ENCODE measurements around the gene TRIM15.
A peak's percentile ranks its signal among the peaks of the same experiment; 100 is the strongest.
"Not testable (repeated sequence)": the region's sequence is repeated elsewhere in the genome, so short reads cannot be mapped to it uniquely, and the experiment has no call there.

The TRIM15 gene

DNA sequence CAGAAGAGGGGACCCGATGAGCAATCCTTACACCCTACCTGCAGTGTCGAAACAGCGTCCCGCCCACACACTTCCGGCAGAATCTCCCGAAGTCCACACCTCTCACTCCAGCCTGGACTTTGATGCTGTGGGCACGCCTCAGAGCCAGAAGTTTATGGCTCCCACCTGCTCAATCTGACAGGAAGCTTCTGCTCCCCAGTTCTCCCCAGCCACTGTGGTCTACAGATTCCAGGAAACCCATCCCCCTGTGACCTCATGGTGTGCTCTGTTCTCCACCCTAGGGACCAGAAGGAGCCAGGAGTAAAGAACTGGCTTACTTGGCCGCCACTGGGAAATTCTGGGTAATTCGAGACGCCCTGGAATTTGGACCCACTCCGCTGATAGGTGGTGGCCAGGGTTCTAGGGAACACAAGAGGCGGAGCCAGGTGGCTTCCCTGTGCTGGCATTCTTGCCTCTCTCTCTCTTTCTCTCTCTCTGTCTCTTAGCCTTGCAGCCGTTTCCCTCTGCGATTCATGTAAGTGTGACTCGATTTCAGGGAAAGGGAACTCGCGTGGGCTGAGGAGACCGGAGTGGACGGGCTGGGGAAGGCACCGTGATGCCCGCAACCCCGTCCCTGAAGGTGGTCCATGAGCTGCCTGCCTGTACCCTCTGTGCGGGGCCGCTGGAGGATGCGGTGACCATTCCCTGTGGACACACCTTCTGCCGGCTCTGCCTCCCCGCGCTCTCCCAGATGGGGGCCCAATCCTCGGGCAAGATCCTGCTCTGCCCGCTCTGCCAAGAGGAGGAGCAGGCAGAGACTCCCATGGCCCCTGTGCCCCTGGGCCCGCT, at the start of gene TRIM15:
TSS of gene TRIM15 (plus strand) at position 457 of the 828 bp plus-strand sequence. CDS start at position 596, 139 bp downstream.
- DNase-seq, result no peak

DNA sequence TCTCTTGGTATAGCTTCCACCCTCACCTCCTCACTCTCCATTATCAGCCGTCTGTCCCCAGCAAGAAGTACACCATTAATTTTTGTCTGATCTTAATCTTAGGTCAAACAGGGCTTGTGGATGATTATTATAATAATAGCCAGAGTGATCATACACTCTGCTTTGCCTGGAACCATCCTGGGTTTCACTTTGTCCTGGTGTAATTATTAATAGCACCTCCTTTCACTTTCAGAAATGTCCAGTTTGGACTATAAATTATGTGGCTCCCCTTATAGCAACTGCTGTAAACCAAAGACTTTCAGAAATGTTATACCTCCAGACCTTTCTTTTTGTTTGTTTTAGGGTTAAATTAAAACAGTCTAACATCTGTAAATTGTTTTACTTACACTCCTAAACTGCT, 49.5 kb upstream of the TRIM15 start:
- DNase-seq, result no peak

DNA sequence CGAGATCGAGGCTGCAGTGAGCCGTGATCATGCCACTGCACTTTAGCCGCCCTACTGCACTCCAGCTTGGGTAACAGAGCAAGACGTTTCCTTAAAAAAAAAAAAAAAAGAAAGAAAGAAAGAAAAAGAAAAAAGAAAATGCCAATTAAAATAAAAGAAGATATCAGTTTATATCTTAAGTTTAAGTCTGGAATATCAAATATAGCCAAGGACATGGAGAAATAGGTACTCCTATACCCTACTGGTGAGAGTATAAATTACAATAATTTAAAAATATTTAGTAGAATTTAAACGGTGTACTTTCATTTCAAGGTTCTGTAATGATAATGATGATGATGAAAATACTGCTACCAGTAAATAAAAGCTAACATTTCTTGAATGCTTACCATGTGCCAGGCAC, 46.6 kb upstream of the TRIM15 start:
- DNase-seq, result no peak

DNA sequence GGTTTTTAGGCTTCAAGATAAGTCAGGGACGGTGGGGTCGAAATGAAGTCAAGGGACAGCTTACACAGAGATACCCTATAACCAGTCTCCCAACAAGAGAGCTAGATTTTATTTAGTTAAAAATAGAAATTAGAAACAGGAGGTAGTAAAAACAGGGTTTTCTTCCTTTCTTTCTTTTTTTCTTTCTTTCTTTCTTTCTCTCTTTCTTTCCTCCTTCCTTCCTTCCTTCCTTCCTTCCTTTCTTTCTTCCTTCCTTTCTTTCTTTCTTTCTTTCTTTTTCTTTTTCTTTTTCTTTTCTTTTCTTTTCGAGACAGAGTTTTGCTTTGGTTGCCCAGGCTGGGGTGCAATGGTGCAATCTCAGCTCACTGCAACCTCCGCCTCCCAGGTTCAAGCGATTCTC, 44.7 kb upstream of the TRIM15 start:
- DNase-seq, result not testable (repeated sequence)

- no peak for DNase-seq
Measured at GRCh38 chr6:30121446-30122366, 41.6 kb upstream of the TRIM15 start.

DNA sequence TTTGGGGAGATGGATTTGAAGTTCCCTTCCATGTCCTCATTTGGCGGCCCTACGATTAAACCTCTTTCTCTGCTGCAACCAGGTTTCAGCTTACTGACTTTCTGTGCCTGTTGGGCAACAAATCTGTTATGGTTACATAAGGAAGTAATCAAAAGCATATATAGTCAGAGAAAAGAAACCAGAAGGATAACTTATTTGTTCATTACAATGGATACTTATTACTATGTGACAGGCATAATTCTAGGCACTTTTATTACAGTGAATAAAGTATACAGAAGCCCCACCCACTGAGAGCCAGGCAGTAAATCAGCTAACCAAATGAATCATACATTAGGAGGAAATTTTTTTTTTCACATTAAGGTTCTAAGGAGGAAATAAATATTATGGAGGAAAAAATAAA, 40.8 kb upstream of the TRIM15 start:
- no peak for DNase-seq

DNA sequence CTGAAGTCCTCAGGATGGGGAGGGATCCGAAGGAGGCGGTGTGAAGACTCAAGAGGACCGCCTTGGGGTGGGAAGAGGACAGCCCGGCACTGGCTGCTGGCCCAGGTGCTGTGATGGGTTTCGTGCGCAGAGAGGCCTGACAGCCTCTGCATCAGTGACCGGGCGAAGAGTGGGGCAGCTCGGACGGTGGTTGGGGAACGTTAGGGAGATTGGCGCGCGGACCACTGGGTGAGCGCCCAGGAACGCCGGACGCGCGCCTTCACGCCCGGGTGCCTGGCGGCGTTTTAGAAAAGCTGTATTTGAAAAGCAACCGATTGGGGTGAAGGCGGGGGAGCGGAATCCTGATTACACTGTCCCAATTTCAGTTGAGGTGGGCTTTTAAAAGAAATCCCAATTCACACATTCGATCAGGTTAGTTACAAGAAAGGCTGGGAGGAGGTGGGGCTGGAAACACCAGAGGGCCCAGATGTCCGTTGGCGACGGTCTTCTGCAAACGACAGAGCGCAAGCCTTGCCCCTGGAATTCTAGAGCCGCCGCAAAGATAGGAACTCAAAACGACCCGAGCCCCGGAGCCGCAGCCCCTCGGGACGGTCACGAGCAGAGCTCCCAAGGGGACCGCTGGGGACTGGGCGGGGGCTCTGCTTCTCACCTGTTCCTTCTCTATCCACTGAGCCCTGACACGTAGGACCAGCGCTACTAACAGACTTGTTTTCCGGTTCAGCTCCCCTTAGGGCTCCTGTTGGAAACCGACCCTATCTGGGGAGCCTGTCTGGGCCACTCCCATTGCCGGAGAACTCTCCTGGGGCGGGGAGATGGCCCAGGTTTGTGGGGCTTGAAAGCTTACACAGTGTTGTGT, 35.9 kb upstream of the TRIM15 start:
- DNase-seq, result no peak

GRCh38 chr6:30129265-30130178, 33.8 kb upstream of the TRIM15 start:
- DNase-seq, result no peak

- DNase-seq, result no peak
Measured at GRCh38 chr6:30130179-30130679, 33.1 kb upstream of the TRIM15 start.

DNA sequence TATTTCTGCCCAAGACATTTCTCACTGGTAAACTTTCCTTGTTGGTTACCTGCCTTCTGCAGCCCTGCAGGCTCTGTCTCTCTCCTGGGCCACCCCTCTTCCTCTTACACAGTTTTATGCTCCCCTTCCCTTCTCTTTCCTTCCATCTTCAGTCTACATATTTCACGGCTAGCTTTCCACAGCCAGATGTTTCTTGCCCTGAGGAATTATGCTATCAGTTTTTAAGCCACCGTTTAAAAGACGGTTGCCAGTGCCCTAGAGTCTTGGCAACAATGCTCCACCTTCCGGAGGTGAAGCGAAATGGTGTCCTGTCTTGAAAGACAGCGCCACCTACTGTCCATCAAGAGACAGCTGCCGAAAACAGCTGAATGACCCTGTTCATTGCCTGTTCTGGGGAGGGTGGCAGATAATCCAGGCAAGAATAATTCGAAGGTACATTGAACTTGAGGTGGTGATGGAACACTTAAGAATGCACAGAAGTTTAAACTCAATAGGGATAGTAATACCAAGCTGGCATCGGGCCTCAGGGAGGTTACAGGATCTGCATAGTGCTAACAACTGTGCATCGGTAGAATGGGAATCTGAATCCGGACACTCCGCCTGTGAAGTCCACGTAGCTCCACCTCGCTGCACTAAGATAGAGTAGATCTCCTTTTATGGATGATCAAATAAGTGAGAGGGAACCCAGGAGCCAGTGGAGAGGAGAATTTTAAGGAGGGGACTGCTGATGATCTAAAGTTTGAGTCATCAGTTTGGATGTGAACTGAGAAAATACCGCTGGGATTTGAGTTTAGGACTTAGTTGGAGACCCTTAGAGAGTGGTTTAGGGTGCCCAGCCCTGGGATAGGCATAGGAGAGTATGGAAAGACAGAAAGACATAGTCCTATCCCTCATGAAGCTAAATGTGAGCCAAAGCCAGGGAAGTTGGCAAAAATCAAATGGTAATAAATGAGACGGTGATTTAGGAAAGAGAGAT, 32.2 kb upstream of the TRIM15 start:
- peak; percentile 30 for DNase-seq

- DNase-seq, result no peak
Measured at GRCh38 chr6:30131947-30132497, 31.3 kb upstream of the TRIM15 start.

DNA sequence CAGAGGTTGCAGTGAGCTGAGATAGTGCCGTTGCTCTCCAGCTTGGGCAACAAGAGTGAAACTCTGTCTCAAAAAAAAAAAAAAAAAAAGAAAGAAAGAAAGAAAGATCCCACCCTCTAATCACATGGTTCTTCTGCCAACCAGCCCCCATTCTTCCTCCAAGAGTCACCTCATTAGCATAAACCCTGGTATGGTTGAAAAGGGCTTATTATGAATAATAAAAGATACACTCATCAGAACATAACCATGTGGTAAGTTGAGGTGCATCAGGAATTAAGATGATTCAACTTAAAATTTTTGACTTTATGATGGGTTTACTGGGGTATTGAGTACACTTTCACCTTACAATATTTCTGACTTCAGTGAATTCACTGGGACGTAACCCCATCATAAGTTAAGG, 28.2 kb upstream of the TRIM15 start:
- DNase-seq, result no peak

GRCh38 chr6:30135757-30136156, 27.6 kb upstream of the TRIM15 start, which contains the start of gene TRIM40:
Gene TRIM40 (plus strand): TSS chr6:30136140. CDS start chr6:30137037, 897 bp downstream.
- DNase-seq, result no peak

DNA sequence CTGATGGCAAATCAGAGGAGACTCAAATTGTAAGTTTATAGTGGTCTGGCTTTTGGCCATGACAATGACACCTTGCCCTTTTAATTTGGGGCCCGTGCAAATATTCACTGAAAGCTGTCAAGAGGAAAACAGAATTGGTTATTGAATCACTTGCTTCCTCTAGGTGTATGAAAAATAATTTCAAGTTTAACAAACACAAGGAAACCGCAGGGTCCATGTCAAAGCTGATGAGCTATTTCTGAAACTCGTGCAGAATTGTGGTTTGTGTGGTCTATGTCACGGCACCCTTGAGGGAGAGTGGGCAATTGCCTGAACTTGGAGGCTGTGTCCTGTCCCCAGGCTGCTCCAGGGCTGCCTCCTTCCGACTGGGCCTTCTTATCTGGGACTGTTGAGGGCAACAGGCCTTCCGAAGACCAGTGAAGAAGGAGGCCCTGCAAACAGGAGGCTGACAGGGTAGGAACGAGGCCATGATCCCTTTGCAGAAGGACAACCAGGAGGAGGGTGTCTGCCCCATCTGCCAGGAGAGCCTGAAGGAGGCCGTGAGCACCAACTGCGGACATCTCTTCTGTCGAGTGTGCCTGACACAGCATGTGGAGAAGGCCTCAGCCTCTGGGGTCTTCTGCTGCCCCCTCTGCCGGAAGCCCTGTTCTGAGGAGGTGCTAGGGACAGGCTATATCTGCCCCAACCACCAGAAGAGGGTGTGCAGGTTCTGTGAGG, 26.6 kb upstream of the TRIM15 start:
- DNase-seq, result no peak

DNA sequence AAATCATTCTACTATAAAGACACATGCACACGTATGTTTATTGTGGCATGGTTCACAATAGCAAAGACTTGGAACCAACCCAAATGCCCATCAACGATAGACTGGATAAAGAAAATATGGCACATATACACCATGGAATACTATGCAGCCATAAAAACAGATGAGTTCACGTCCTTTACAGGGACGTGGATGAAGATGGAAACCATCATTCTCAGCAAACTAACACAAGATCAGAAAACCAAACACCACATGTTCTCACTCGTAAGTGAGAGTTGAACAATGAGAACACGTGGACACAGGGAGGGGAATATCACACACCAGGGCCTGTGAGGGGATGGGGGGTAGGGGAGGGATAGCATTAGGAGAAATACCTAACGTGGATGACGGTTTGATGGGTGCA, 23.1 kb upstream of the TRIM15 start:
- DNase-seq, result not testable (repeated sequence)

GRCh38 chr6:30142665-30143064, 20.7 kb upstream of the TRIM15 start:
- no peak for DNase-seq

DNA sequence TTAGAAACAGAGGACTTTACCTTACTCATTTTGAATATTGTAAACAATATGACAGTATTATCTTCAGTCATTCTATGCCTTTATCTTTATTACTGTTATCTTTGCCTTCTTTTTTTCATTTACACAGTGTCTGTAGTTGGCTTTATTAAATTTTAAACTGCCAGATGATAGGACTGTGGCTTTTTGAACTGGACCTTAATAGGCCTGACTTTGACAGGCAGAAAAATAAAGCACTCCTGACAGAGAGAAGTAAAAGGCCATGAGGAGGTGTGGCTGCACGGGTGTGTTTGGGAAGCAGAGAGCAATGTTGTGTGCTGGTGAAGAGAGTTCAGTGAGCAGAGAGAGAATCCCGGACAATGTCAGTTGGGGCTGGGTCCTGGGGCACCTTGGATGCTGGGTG, 19.6 kb upstream of the TRIM15 start:
- no peak for DNase-seq

DNA sequence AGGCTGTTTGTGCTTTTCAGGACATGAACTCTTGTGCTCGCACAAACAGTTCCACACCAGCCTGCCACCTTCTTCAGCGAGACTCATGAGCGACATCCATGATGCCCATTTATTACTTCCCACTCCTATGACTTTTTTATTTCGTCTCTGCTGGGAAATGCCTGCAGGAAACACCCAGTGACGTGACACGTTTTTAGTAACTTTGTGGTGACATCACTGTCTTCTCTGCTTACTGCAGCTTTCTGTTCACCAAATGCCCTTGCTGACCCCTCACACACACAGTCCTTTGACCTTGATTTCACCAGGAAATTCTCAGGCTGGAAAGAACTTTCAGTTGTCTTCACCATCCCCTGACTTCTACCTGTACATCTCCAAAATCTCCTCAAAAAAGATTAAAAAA, 18.5 kb upstream of the TRIM15 start:
- no peak for DNase-seq

DNA sequence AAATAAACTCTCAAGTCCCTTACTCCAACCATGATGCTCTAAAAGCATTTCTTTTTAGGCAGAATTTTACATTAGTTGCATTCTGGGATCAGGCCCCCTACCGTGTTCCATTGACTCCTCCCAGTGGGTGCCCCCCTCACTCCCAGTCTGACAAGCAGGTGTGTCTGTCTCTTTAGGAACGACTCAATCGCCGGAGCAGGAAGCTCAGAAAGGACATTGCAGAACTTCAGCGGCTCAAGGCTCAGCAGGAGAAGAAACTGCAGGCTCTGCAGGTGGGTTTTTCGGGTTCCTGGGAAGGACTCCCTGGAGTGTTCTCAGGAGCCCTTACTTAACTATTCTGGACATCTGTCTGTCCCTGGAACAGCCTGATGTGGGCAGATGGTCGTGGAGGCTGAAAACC, 17.5 kb upstream of the TRIM15 start:
- DNase-seq, result no peak
